ENCODE results near the gene IQCN. TPM values are rescaled to one million over a fixed set of nuclear protein-coding genes. Genes with fewer than 3 reads are reported as not detected.

The IQCN gene
- total and polyA plus RNA-seq, 4 donors: 0.19 to 2.4 (median 0.53) TPM

DNA sequence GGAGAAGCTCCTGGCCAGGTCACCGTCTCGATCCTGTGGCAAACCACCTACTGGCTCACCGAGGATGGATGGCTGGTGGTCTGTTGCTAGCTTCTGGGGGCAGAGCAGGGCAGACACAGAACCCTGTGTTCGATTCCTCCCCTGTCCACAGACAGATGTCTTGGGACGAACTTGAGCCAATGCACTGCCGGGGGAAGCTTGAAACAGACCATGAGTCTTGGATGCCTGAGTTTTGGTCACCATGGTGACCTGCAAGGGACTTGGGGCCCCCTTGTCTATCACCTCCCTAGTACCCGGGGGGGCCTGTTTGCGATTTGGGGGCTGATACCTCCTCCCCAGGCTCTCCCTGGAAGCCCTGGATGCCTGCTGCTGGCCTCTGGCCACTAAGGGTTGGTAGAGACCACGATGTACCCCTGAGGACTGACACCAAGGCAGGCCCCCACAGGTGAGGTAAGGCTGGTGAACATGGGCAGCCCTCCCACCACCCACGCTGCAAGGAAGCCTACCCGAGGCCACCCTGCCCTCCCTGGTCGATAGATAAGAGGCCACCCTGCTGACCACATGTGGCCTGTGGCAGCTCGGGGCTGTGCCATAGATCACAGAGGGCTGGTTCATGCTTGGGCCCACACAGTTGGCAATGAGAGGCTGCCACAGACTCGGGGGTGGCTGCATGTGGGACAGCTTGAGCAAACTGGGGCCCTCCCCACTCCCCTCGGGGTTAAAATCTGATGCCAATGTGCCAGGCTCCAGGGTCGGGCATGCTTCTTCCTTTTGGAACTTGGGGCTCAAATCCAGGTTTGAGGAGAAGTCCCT, 10.7 kb downstream of the IQCN start:
- Histone ChIP-seq H3K4me3 (ENCODE audit: low read depth in 1 of 3, low read length in 3 of 3) (no peak overlapping the region), H3K36me3 (ENCODE audit: control insufficient read depth in 4 of 4, insufficient read depth in 3 of 4, low read depth in 1 of 4, low read length in 3 of 4) (peaks cover 0 to 32% (median 8%) of the 10 kb centered on the region in 4 donors), H3K4me1 (ENCODE audit: control insufficient read depth in 4 of 4, insufficient read depth in 4 of 4, low read length in 3 of 4) (no peaks in the 10 kb centered on the region), H3K9ac (ENCODE audit: low read depth in 1 of 2, low read length in 2 of 2) (no peak overlapping the region), H3K27ac (ENCODE audit: low read depth in 1 of 2, low read length in 2 of 2) (no peak overlapping the region), H3K9me3 (ENCODE audit: control insufficient read depth in 4 of 4, low read length in 3 of 4) (no peaks in the 10 kb centered on the region), H3K27me3 (ENCODE audit: control insufficient read depth in 4 of 4, insufficient read depth in 4 of 4, low read length in 3 of 4) (no peaks in the 10 kb centered on the region)
- TF ChIP-seq, protein P1, sequence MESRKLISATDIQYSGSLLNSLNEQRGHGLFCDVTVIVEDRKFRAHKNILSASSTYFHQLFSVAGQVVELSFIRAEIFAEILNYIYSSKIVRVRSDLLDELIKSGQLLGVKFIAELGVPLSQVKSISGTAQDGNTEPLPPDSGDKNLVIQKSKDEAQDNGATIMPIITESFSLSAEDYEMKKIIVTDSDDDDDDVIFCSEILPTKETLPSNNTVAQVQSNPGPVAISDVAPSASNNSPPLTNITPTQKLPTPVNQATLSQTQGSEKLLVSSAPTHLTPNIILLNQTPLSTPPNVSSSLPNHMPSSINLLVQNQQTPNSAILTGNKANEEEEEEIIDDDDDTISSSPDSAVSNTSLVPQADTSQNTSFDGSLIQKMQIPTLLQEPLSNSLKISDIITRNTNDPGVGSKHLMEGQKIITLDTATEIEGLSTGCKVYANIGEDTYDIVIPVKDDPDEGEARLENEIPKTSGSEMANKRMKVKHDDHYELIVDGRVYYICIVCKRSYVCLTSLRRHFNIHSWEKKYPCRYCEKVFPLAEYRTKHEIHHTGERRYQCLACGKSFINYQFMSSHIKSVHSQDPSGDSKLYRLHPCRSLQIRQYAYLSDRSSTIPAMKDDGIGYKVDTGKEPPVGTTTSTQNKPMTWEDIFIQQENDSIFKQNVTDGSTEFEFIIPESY (IDR thresholded peaks at IDR 0.05): no peak
- TF ChIP-seq JUND (IDR thresholded peaks at IDR 0.05): no peak
- WGBS: 90% methylated on average over 16 of the region's 16 CpGs
- no peak for DNase-seq (ENCODE audit: low spot score)

DNA sequence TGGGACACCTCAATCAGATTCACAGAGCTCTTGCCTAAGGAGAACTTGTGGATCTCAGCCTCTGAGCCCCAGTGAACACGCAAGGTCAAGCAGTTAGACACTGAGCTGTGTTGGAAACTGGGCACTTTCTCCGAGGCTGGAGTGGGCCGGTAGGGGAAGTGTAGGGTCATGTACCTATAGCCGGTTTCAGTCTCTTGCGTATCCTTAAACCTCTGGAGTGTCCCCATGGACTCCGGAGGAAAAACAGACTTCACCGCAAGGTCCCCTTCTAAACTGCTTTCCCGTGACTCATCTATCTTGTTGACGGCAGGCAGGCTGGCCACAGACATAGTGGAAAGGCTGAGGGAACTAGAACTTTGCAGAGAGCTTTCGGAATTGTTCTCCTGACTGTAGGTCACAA, 11.3 kb downstream of the IQCN start:
- Histone ChIP-seq H3K27me3 (ENCODE audit: control insufficient read depth in 4 of 4, insufficient read depth in 4 of 4, low read length in 3 of 4) (no peaks in the 10 kb centered on the region), H3K36me3 (ENCODE audit: control insufficient read depth in 4 of 4, insufficient read depth in 3 of 4, low read depth in 1 of 4, low read length in 3 of 4) (peaks cover 0 to 28% (median 6%) of the 10 kb centered on the region in 4 donors), H3K9me3 (ENCODE audit: control insufficient read depth in 4 of 4, low read length in 3 of 4) (no peaks in the 10 kb centered on the region), H3K4me3 (ENCODE audit: low read depth in 1 of 3, low read length in 3 of 3) (no peak overlapping the region), H3K9ac (ENCODE audit: low read depth in 1 of 2, low read length in 2 of 2) (no peak overlapping the region), H3K27ac (ENCODE audit: low read depth in 1 of 2, low read length in 2 of 2) (no peak overlapping the region), H3K4me1 (ENCODE audit: control insufficient read depth in 4 of 4, insufficient read depth in 4 of 4, low read length in 3 of 4) (no peaks in the 10 kb centered on the region)
- TF ChIP-seq, protein P1 (IDR thresholded peaks at IDR 0.05): no peak
- TF ChIP-seq, protein P2, sequence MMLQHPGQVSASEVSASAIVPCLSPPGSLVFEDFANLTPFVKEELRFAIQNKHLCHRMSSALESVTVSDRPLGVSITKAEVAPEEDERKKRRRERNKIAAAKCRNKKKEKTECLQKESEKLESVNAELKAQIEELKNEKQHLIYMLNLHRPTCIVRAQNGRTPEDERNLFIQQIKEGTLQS (IDR thresholded peaks at IDR 0.05): no peak
- no peak for TF ChIP-seq JUND (IDR thresholded peaks at IDR 0.05)
- TF ChIP-seq TAF1 (conservative IDR thresholded peaks at IDR 0.05): no peak
- TF ChIP-seq HNF4A (conservative IDR thresholded peaks at IDR 0.05): no peak
- TF ChIP-seq, protein P3, sequence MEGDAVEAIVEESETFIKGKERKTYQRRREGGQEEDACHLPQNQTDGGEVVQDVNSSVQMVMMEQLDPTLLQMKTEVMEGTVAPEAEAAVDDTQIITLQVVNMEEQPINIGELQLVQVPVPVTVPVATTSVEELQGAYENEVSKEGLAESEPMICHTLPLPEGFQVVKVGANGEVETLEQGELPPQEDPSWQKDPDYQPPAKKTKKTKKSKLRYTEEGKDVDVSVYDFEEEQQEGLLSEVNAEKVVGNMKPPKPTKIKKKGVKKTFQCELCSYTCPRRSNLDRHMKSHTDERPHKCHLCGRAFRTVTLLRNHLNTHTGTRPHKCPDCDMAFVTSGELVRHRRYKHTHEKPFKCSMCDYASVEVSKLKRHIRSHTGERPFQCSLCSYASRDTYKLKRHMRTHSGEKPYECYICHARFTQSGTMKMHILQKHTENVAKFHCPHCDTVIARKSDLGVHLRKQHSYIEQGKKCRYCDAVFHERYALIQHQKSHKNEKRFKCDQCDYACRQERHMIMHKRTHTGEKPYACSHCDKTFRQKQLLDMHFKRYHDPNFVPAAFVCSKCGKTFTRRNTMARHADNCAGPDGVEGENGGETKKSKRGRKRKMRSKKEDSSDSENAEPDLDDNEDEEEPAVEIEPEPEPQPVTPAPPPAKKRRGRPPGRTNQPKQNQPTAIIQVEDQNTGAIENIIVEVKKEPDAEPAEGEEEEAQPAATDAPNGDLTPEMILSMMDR (IDR thresholded peaks at IDR 0.05; ENCODE audit: low read depth, low read length, missing input control): no peak
- TF ChIP-seq HNF4G (IDR thresholded peaks at IDR 0.05): no peak
- TF ChIP-seq, protein P4, sequence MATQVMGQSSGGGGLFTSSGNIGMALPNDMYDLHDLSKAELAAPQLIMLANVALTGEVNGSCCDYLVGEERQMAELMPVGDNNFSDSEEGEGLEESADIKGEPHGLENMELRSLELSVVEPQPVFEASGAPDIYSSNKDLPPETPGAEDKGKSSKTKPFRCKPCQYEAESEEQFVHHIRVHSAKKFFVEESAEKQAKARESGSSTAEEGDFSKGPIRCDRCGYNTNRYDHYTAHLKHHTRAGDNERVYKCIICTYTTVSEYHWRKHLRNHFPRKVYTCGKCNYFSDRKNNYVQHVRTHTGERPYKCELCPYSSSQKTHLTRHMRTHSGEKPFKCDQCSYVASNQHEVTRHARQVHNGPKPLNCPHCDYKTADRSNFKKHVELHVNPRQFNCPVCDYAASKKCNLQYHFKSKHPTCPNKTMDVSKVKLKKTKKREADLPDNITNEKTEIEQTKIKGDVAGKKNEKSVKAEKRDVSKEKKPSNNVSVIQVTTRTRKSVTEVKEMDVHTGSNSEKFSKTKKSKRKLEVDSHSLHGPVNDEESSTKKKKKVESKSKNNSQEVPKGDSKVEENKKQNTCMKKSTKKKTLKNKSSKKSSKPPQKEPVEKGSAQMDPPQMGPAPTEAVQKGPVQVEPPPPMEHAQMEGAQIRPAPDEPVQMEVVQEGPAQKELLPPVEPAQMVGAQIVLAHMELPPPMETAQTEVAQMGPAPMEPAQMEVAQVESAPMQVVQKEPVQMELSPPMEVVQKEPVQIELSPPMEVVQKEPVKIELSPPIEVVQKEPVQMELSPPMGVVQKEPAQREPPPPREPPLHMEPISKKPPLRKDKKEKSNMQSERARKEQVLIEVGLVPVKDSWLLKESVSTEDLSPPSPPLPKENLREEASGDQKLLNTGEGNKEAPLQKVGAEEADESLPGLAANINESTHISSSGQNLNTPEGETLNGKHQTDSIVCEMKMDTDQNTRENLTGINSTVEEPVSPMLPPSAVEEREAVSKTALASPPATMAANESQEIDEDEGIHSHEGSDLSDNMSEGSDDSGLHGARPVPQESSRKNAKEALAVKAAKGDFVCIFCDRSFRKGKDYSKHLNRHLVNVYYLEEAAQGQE (IDR thresholded peaks at IDR 0.05): no peak
- TF ChIP-seq, protein P5, sequence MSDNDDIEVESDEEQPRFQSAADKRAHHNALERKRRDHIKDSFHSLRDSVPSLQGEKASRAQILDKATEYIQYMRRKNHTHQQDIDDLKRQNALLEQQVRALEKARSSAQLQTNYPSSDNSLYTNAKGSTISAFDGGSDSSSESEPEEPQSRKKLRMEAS (IDR thresholded peaks at IDR 0.05): no peak
- TF ChIP-seq FOXA1 (IDR thresholded peaks at IDR 0.05): no peak
- TF ChIP-seq GABPA (IDR thresholded peaks at IDR 0.05 in 1 of 2, conservative IDR thresholded peaks at IDR 0.05 in 1 of 2): no peak
- TF ChIP-seq RXRA (IDR thresholded peaks at IDR 0.05): no peak
- TF ChIP-seq YY1 (IDR thresholded peaks at IDR 0.05): no peak
- no peak for TF ChIP-seq NR2F2 (IDR thresholded peaks at IDR 0.05)
- no peak for TF ChIP-seq EGR1 (IDR thresholded peaks at IDR 0.05; ENCODE audit: low read depth in 2 of 2)
- no peak for TF ChIP-seq SP1 (IDR thresholded peaks at IDR 0.05)
- DNase-seq (ENCODE audit: low spot score): no peak
- WGBS: 97% methylated on average over 10 of the region's 10 CpGs
